PC-9 (cell line): ENCODE measurements around the gene LRRC63. TPM values are rescaled to one million over a fixed set of nuclear protein-coding genes. Genes with fewer than 3 reads are reported as not detected.
"Not testable (repeated sequence)": the region's sequence is repeated elsewhere in the genome, so short reads cannot be mapped to it uniquely, and the experiment has no call there.

Experiments
- Bru-seq: library from RNA; stranded (reverse); fragments of 400-500 nt; gene quantifications from one replicate; lab custom pipeline; 2021; lab: Mats Ljungman, UMichigan
- BruChase-seq, 2 experiments: library from RNA; stranded (reverse); fragments of 400-500 nt; gene quantifications; one replicate each; lab custom pipeline; 2021; lab: Mats Ljungman, UMichigan
- BruUV-seq: library from RNA; stranded (reverse); fragments of 400-500 nt; replicated peaks from 2 replicates; lab custom pipeline; 2021; lab: Mats Ljungman, UMichigan
- CTCF ChIA-PET: fragments of 300-600 bp; sonication (Branson Sonifier 250); formaldehyde crosslinking; loops from one replicate; lab custom pipeline; 2022; ENCODE audit warnings: antibody characterized with exemption; lab: Charles Lee
- POLR2A ChIA-PET: fragments of 300-600 bp; sonication (Branson Sonifier 250); formaldehyde crosslinking; loops from one replicate; lab custom pipeline; 2022; ENCODE audit warnings: antibody characterized with exemption; ENCODE audit not compliant: unreplicated experiment; lab: Charles Lee
- DNase-seq, 2 experiments: peaks; one replicate each; pipeline versions ENCODE4 v3.0.0 to v3.0.0-alpha.2; 2015 to 2022; ENCODE audit warnings: mixed read lengths in 1 of 2
- H2AFZ ChIP-seq: fragments of 200-600 bp; sonication (generic); 2 replicates; pipeline ENCODE4 v1.8.1; 2017; ENCODE audit warnings: antibody characterized with exemption
- H3F3A ChIP-seq: fragments of 200-600 bp; sonication (generic); 2 replicates; pipeline ENCODE4 v1.8.1; 2017; ENCODE audit warnings: antibody characterized with exemption, mild to moderate bottlenecking, low read depth; ENCODE audit not compliant: insufficient read depth
- H3K27ac ChIP-seq: fragments of 200-600 bp; sonication (generic); 2 replicates; pipeline ENCODE4 v1.6.1; 2016; ENCODE audit warnings: mixed run types
- H3K27me3 ChIP-seq: fragments of 200-600 bp; sonication (generic); 2 replicates; pipeline ENCODE4 v1.6.1; 2016; ENCODE audit warnings: low read depth, mixed run types; ENCODE audit not compliant: insufficient read depth
- H3K36me3 ChIP-seq: fragments of 200-600 bp; sonication (generic); 2 replicates; pipeline ENCODE4 v1.6.1; 2016; ENCODE audit warnings: low read depth, mixed run types
- H3K4me1 ChIP-seq: fragments of 200-600 bp; sonication (generic); replicated peaks from 2 replicates; pipeline ENCODE4 v1.6.1; 2016; ENCODE audit warnings: mixed run types; ENCODE audit not compliant: insufficient read depth
- H3K4me2 ChIP-seq: fragments of 200-600 bp; sonication (generic); 2 replicates; pipeline ENCODE4 v1.6.1; 2017; ENCODE audit warnings: mixed run types
- H3K4me3 ChIP-seq: fragments of 200-600 bp; sonication (generic); 2 replicates; pipeline ENCODE4 v1.6.1; 2016; ENCODE audit warnings: mixed run types
- H3K79me2 ChIP-seq: fragments of 200-600 bp; sonication (generic); 2 replicates; pipeline ENCODE4 v1.6.1; 2017; ENCODE audit warnings: low read depth, mixed run types
- H3K9me2 ChIP-seq: fragments of 200-600 bp; sonication (generic); 2 replicates; pipeline ENCODE4 v1.8.1; 2017; ENCODE audit warnings: mild to moderate bottlenecking; ENCODE audit not compliant: insufficient read depth
- H3K9me3 ChIP-seq: fragments of 200-600 bp; sonication (generic); 2 replicates; pipeline ENCODE4 v1.8.1; 2016; ENCODE audit warnings: low read depth; ENCODE audit not compliant: insufficient read depth
- H4K20me1 ChIP-seq: fragments of 200-600 bp; sonication (generic); 2 replicates; pipeline ENCODE4 v1.8.1; 2017; ENCODE audit not compliant: insufficient read depth
- EZH2 ChIP-seq: fragments of 200-600 bp; sonication (generic); IDR thresholded peaks from 2 replicates; pipeline ENCODE4 v1.8.0; 2017; ENCODE audit warnings: antibody characterized with exemption, low read depth
- intact Hi-C: fragments of 100-400 bp; cut with micrococcal nuclease; formaldehyde crosslinking; loops from one replicate; pipeline ENCODE4 v1.10.0; 2022; ENCODE audit not compliant: unreplicated experiment
- long read RNA-seq: library from polyadenylated mRNA; stranded (forward); transcript quantifications from one replicate; pipeline ENCODE4 v2.0.0, GENCODE V29; 2022
- total RNA-seq: library from RNA; stranded (reverse); gene quantifications from 2 replicates; pipeline ENCODE4 v1.2.3, GENCODE V29; 2021
- TF ChIP-seq, protein P1 (sequence below): fragments of 200-600 bp; sonication (generic); conservative IDR thresholded peaks from 2 replicates; pipeline ENCODE4 v1.6.1; 2017; ENCODE audit warnings: mixed run types, antibody characterized with exemption, mild to moderate bottlenecking, moderate library complexity

Gene LRRC63, protein sequence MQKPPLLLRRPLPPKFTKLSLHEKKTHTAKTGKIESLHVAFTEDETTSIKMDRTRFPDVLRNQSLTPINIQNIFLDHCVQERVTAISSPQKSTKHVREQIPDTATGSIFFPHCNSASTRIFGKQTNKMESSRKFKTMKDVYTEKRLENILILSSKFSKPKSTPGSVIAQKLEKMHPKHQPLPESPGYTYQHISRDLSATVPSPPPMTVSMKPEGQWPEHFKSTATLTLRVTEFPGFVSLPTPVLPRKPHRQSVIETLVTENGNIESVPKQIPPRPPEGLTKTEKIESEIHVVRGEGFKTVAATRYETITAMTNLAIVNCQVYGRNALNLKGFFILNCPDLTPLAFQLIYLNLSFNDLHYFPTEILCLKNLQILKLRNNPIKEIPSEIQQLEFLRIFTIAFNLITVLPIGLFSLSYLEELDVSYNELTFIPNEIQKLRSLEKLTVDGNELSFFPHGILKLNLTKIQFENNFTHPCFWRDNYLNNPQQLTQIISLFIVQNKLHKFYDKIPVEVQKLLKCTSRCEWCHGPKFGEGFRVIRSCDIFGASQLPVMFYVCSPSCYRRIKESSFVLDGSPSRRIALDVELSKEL
- total RNA-seq: 0.28 TPM in 1 of 2 replicates, not detected in the other
- Bru-seq, nascent RNA: percentile 18 among the genes with signal in this experiment
- percentile 15 among the genes with signal in this experiment for BruChase-seq, experiment 1, labeled RNA remaining after a 2-hour chase
- percentile 8 among the genes with signal in this experiment for BruChase-seq, experiment 2, labeled RNA remaining after a 6-hour chase
- long read RNA-seq: 0 reads

GRCh38 chr13:46211483-46212351 is at the start of gene LRRC63:
TSS of gene LRRC63 (plus strand) at chr13:46211928. CDS start at chr13:46213035, 1,107 bp downstream.
- no peaks in the 10 kb centered on the region for H3K9me3 ChIP-seq
- BruUV-seq: no TSS peak
- H3K79me2 ChIP-seq: no peaks in the 10 kb centered on the region
- DNase-seq: peak in 1 of 2 experiments; percentile 61
- H3K4me3 ChIP-seq: peak within 1 kb of the TSS; percentile 54
- intact Hi-C loops: no loop called here
- TF ChIP-seq, protein P1, sequence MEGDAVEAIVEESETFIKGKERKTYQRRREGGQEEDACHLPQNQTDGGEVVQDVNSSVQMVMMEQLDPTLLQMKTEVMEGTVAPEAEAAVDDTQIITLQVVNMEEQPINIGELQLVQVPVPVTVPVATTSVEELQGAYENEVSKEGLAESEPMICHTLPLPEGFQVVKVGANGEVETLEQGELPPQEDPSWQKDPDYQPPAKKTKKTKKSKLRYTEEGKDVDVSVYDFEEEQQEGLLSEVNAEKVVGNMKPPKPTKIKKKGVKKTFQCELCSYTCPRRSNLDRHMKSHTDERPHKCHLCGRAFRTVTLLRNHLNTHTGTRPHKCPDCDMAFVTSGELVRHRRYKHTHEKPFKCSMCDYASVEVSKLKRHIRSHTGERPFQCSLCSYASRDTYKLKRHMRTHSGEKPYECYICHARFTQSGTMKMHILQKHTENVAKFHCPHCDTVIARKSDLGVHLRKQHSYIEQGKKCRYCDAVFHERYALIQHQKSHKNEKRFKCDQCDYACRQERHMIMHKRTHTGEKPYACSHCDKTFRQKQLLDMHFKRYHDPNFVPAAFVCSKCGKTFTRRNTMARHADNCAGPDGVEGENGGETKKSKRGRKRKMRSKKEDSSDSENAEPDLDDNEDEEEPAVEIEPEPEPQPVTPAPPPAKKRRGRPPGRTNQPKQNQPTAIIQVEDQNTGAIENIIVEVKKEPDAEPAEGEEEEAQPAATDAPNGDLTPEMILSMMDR: no peak
- no peak for TF ChIP-seq EZH2
- no peaks in the 10 kb centered on the region for H3K9me2 ChIP-seq
- no peak within 1 kb of the TSS for H3K27ac ChIP-seq
- H3K4me2 ChIP-seq: peak within 1 kb of the TSS; percentile 80
- no peaks in the 10 kb centered on the region for H3K36me3 ChIP-seq
- no peaks in the 10 kb centered on the region for H4K20me1 ChIP-seq
- peaks cover 19% of the 10 kb centered on the region; the same call in 1 of the 2 replicates for H3K4me1 ChIP-seq
- peaks cover 8% of the 10 kb centered on the region; the same call in 1 of the 2 replicates for H3F3A ChIP-seq
- POLR2A ChIA-PET: interaction anchor here (0.7 kb wide), 1 partner anchor 283 kb away, joined by 3 read pairs; no protein-coding TSS in a partner anchor
- H3K27me3 ChIP-seq: no peaks in the 10 kb centered on the region
- CTCF ChIA-PET: no interaction called here
- peak within 1 kb of the TSS; percentile 80 for H2AFZ ChIP-seq

GRCh38 chr13:46162741-46163140 is 49.0 kb upstream of the LRRC63 start:
- H3K9me3 ChIP-seq: not testable (repeated sequence)

GRCh38 chr13:46164661-46165060 is 47.1 kb upstream of the LRRC63 start:
- TF ChIP-seq, protein P1: no peak
- no peak for TF ChIP-seq EZH2
- H3K27ac ChIP-seq: no peak overlapping the region
- H3K27me3 ChIP-seq: no peaks in the 10 kb centered on the region
- peaks cover 72% of the 10 kb centered on the region for H4K20me1 ChIP-seq
- H3K4me3 ChIP-seq: no peak overlapping the region
- H2AFZ ChIP-seq: no peak overlapping the region
- intact Hi-C loops: no loop called here
- H3K79me2 ChIP-seq: peaks cover 81% of the 10 kb centered on the region
- no peak overlapping the region for H3K4me2 ChIP-seq
- H3K9me3 ChIP-seq: no peaks in the 10 kb centered on the region
- CTCF ChIA-PET: interaction anchor here (0.7 kb wide), 1 partner anchor 174 kb away, joined by 3 read pairs; no protein-coding TSS in a partner anchor
- H3K4me1 ChIP-seq: no peaks in the 10 kb centered on the region
- peaks cover 3% of the 10 kb centered on the region; the same call in 1 of the 2 replicates for H3K36me3 ChIP-seq
- H3K9me2 ChIP-seq: no peaks in the 10 kb centered on the region
- DNase-seq: no peak
- peaks cover 10% of the 10 kb centered on the region; the same call in 1 of the 2 replicates for H3F3A ChIP-seq
- BruUV-seq: no TSS peak
- POLR2A ChIA-PET: no interaction called here

More at GRCh38 chr13:46162741-46163140, 49.0 kb upstream of the LRRC63 start:
- H3K27me3 ChIP-seq, H3K4me3 ChIP-seq, POLR2A ChIA-PET, H2AFZ ChIP-seq, H3K4me1 ChIP-seq, H3K4me2 ChIP-seq, H3K27ac ChIP-seq, CTCF ChIA-PET, H3K9me2 ChIP-seq, DNase-seq, intact Hi-C loops, BruUV-seq, H3F3A ChIP-seq: not testable (repeated sequence)
- peaks cover 17% of the 10 kb centered on the region for H3K36me3 ChIP-seq
- H3K79me2 ChIP-seq: peaks cover 71% of the 10 kb centered on the region
- peaks cover 53% of the 10 kb centered on the region for H4K20me1 ChIP-seq
